Keratinocyte (primary cell): ENCODE data around the gene KRI1. TPM values are rescaled to one million over a fixed set of nuclear protein-coding genes. Genes with fewer than 3 reads are reported as not detected.

Experiments
- DNase-seq: peaks from one replicate; pipeline ENCODE4 v3.0.0-alpha.2; 2011; ENCODE audit warnings: low read depth, missing footprints, low spot score
- FAIRE-seq: peaks from 2 replicates; lab custom pipeline; 2011; peaks lifted over from hg19 to GRCh38; lab: Jason Lieb, UNC
- H2AFZ ChIP-seq: 2 replicates; pipeline ENCODE4 v1.6.0; 2012; ENCODE audit warnings: low read length, control low read depth, inconsistent platforms; ENCODE audit not compliant: control insufficient read depth
- H3K27ac ChIP-seq: 2 replicates; pipeline ENCODE4 v1.5.1; 2011; ENCODE audit warnings: low read length; ENCODE audit not compliant: control insufficient read depth, insufficient read depth
- H3K27me3 ChIP-seq: 3 replicates; pipeline ENCODE4 v1.6.0; 2011; ENCODE audit warnings: low read length; ENCODE audit not compliant: control insufficient read depth, insufficient read depth; ENCODE audit errors: extremely low read depth
- H3K36me3 ChIP-seq, 2 experiments: 2 replicates in 1 of 2; 3 replicates in 1 of 2; pipeline ENCODE4 v1.5.1; 2011; ENCODE audit warnings: low read length in 2 of 2, mild to moderate bottlenecking in 1 of 2; ENCODE audit not compliant: control insufficient read depth in 2 of 2, insufficient read depth in 2 of 2; ENCODE audit errors: extremely low read depth in 1 of 2
- H3K4me1 ChIP-seq: 3 replicates; pipeline ENCODE4 v1.5.1; 2011; ENCODE audit warnings: low read length; ENCODE audit not compliant: control insufficient read depth, insufficient read depth; ENCODE audit errors: extremely low read depth
- H3K4me2 ChIP-seq: 3 replicates; pipeline ENCODE4 v1.6.0; 2011; ENCODE audit warnings: low read depth, low read length; ENCODE audit not compliant: control insufficient read depth, insufficient read depth; ENCODE audit errors: extremely low read depth
- H3K4me3 ChIP-seq, 3 experiments: fragments of 200-600 bp in 1 of 3; sonication (generic) in 1 of 3; 2 replicates in 2 of 3; 3 replicates in 1 of 3; pipeline ENCODE4 v1.5.1; 2011 to 2016; ENCODE audit warnings: low read length in 3 of 3, mild to moderate bottlenecking in 3 of 3, control low read depth in 2 of 3, inconsistent platforms in 1 of 3, low read depth in 1 of 3, mixed read lengths in 1 of 3, mixed run types in 1 of 3, moderate library complexity in 1 of 3; ENCODE audit not compliant: control insufficient read depth in 2 of 3, insufficient read depth in 2 of 3; ENCODE audit errors: extremely low read depth in 1 of 3
- H3K79me2 ChIP-seq: 2 replicates; pipeline ENCODE4 v1.6.0; 2012; ENCODE audit warnings: low read length; ENCODE audit not compliant: control insufficient read depth, insufficient read depth
- H3K9ac ChIP-seq: 3 replicates; pipeline ENCODE4 v1.6.0; 2011; ENCODE audit warnings: low read length; ENCODE audit not compliant: control insufficient read depth, insufficient read depth; ENCODE audit errors: extremely low read depth
- H3K9me1 ChIP-seq: 3 replicates; pipeline ENCODE4 v1.6.0; 2011; ENCODE audit warnings: low read length; ENCODE audit not compliant: control insufficient read depth, insufficient read depth; ENCODE audit errors: extremely low read depth
- H3K9me3 ChIP-seq: 2 replicates; pipeline ENCODE4 v1.5.1; 2012; ENCODE audit warnings: low read depth, low read length; ENCODE audit not compliant: control insufficient read depth
- H4K20me1 ChIP-seq: 3 replicates; pipeline ENCODE4 v1.6.0; 2011; ENCODE audit warnings: low read length; ENCODE audit not compliant: control insufficient read depth, insufficient read depth; ENCODE audit errors: extremely low read depth
- CTCF ChIP-seq, 3 experiments: IDR thresholded peaks in 1 of 3; conservative IDR thresholded peaks in 1 of 3; optimal IDR thresholded peaks in 1 of 3; 2 replicates in 2 of 3; 3 replicates in 1 of 3; pipeline versions ENCODE3 to v1.5.1; 2011; ENCODE audit warnings: low read length in 3 of 3, mild to moderate bottlenecking in 3 of 3, moderate library complexity in 2 of 3, control low read depth in 1 of 3, inconsistent platforms in 1 of 3; ENCODE audit not compliant: insufficient read depth in 2 of 3; ENCODE audit errors: extremely low read depth in 1 of 3
- EZH2 ChIP-seq: IDR thresholded peaks from one replicate; pipeline ENCODE4 v1.6.1; 2012; ENCODE audit warnings: inconsistent platforms, mild to moderate bottlenecking, low read length, moderate library complexity
- dilution Hi-C: fragments of 300-500 bp; cut with MboI; formaldehyde crosslinking; loops from one replicate; pipeline ENCODE4 v1.7.0; 2020; ENCODE audit warnings: low sequenced_read_pairs; ENCODE audit not compliant: extremely low pct_ligation_motif_present
- polyA plus RNA-seq, 5 experiments: library from polyadenylated mRNA; depleted of rRNA in 3 of 5; stranded (reverse) in 3 of 5; stranded (forward) in 1 of 5; unstranded in 1 of 5; fragments of >200 nt; gene quantifications; 1 replicate in 1 of 5; 2 replicates in 3 of 5; 3 replicates in 1 of 5; pipeline versions ENCODE4 v1.2.1 to v1.2.3, GENCODE V29; 2011 to 2012; ENCODE audit warnings: missing spikeins in 2 of 5, low read depth in 1 of 5, low replicate concordance in 1 of 5

The KRI1 gene
- polyA plus RNA-seq, 1 donor (not counting 4 experiments of a cell fraction or from before 2014, with no cell fraction given), result 19.0 TPM

- H4K20me1 ChIP-seq, result no peaks in the 10 kb centered on the region
- H3K79me2 ChIP-seq, result peaks cover 37% of the 10 kb centered on the region
- no peaks in the 10 kb centered on the region for H3K27me3 ChIP-seq
- H3K9me1 ChIP-seq, result no peaks in the 10 kb centered on the region
- H3K4me1 ChIP-seq, result peaks cover 43% of the 10 kb centered on the region
- H3K27ac ChIP-seq, result no peak overlapping the region
- TF ChIP-seq CTCF (optimal IDR thresholded peaks at IDR 0.05 in 1 of 3, IDR thresholded peaks at IDR 0.05 in 1 of 3, conservative IDR thresholded peaks at IDR 0.05 in 1 of 3; ENCODE audit: extremely low read depth in 1 of 3, insufficient read depth in 2 of 3, low read length in 3 of 3) (no peak), EZH2 (no peak)
- FAIRE-seq, result no peak
- no peak overlapping the region for H3K4me2 ChIP-seq
- H2AFZ ChIP-seq, result no peak overlapping the region
- dilution Hi-C loops, result loop anchor here (5.0 kb wide), 1 partner anchor 43 kb away; no protein-coding TSS in a partner anchor
- H3K36me3 ChIP-seq, result peaks cover 5 to 12% of the 10 kb centered on the region in 2 experiments
- DNase-seq, result no peak
- H3K9ac ChIP-seq, result no peak overlapping the region
- H3K4me3 ChIP-seq, result no peak overlapping the region
- no peaks in the 10 kb centered on the region for H3K9me3 ChIP-seq
Measured at GRCh38 chr19:10514211-10515145, 51.3 kb downstream of the KRI1 start.

GRCh38 chr19:10513223-10513622 lies 52.6 kb downstream of the KRI1 start:
- H4K20me1 ChIP-seq, result no peaks in the 10 kb centered on the region
- FAIRE-seq (no peak), DNase-seq (no peak)
- no peak overlapping the region for H3K4me3 ChIP-seq
- no peak overlapping the region for H3K27ac ChIP-seq
- H3K9me1 ChIP-seq, result no peaks in the 10 kb centered on the region
- H3K9me3 ChIP-seq, result no peaks in the 10 kb centered on the region
- peaks cover 5 to 12% of the 10 kb centered on the region in 2 experiments for H3K36me3 ChIP-seq
- peaks cover 35% of the 10 kb centered on the region for H3K4me1 ChIP-seq
- no peak overlapping the region for H2AFZ ChIP-seq
- no peak overlapping the region for H3K9ac ChIP-seq
- no peaks in the 10 kb centered on the region for H3K27me3 ChIP-seq
- H3K4me2 ChIP-seq, result no peak overlapping the region
- TF ChIP-seq EZH2 (no peak), CTCF (optimal IDR thresholded peaks at IDR 0.05 in 1 of 3, IDR thresholded peaks at IDR 0.05 in 1 of 3, conservative IDR thresholded peaks at IDR 0.05 in 1 of 3; ENCODE audit: extremely low read depth in 1 of 3, insufficient read depth in 2 of 3, low read length in 3 of 3) (no peak)
- dilution Hi-C loops, result loop anchor here (5.0 kb wide), 1 partner anchor 44 kb away; no protein-coding TSS in a partner anchor
- H3K79me2 ChIP-seq, result peaks cover 37% of the 10 kb centered on the region
